ENCODE measurements around the gene FBLN7.

The FBLN7 gene

GRCh38 chr2:112149866-112150435, 11.8 kb downstream of the FBLN7 start:
- Histone ChIP-seq H3K36me3 (ENCODE audit: control insufficient read depth in 2 of 2, insufficient read depth in 1 of 2, low read length in 2 of 2) (no peaks in the 10 kb centered on the region), H3K4me3 (ENCODE audit: low read depth, low read length) (no peak overlapping the region), H3K27ac (ENCODE audit: extremely low read depth, low read depth, low read length) (no peak overlapping the region), H3K4me1 (ENCODE audit: control insufficient read depth, insufficient read depth, low read length) (no peaks in the 10 kb centered on the region), H3K9me3 (ENCODE audit: control insufficient read depth, insufficient read depth, low read depth, low read length) (no peaks in the 10 kb centered on the region)
- ChIA-PET POLR2A (no interaction called here), CTCF (no interaction called here)
- TF ChIP-seq ZFP69B (tag by site-specific recombination; IDR thresholded peaks at IDR 0.05) = no peak
- TF ChIP-seq ZNF768 (tag by site-specific recombination; IDR thresholded peaks at IDR 0.05) = no peak
- TF ChIP-seq OSR2 (tag by site-specific recombination; IDR thresholded peaks at IDR 0.05) = no peak
- no peak for TF ChIP-seq IKZF3 (tag by site-specific recombination; IDR thresholded peaks at IDR 0.05)
- TF ChIP-seq ZNF529 (tag by site-specific recombination; IDR thresholded peaks at IDR 0.05; ENCODE audit: insufficient replicate concordance) = no peak
- TF ChIP-seq ZNF843 (tag by site-specific recombination; IDR thresholded peaks at IDR 0.05) = no peak
- TF ChIP-seq WT1 (tag by site-specific recombination; IDR thresholded peaks at IDR 0.05) = no peak

- POLR2A ChIA-PET = no interaction called here
- CTCF ChIA-PET = no interaction called here
- H3K9me3 ChIP-seq (ENCODE audit: control insufficient read depth, insufficient read depth, low read depth, low read length) = no peaks in the 10 kb centered on the region
- H3K27ac ChIP-seq (ENCODE audit: extremely low read depth, low read depth, low read length) = no peak overlapping the region
- no peaks in the 10 kb centered on the region for H3K36me3 ChIP-seq (ENCODE audit: control insufficient read depth in 2 of 2, insufficient read depth in 1 of 2, low read length in 2 of 2)
- H3K4me3 ChIP-seq (ENCODE audit: low read depth, low read length) = no peak overlapping the region
- TF ChIP-seq ZNF596 (tag by site-specific recombination; IDR thresholded peaks at IDR 0.05) (no peak), ZNF48 (tag by site-specific recombination; IDR thresholded peaks at IDR 0.05) (no peak), ZNF274 (IDR thresholded peaks at IDR 0.05; ENCODE audit: low read length) (no peak), ZNF274 (tag by site-specific recombination; IDR thresholded peaks at IDR 0.05; ENCODE audit: borderline replicate concordance) (no peak), SALL2 (tag by site-specific recombination; IDR thresholded peaks at IDR 0.05; ENCODE audit: borderline replicate concordance) (no peak), ZNF19 (tag by site-specific recombination; IDR thresholded peaks at IDR 0.05; ENCODE audit: low read depth) (no peak), HOXD13 (CRISPR knock-in tag; IDR thresholded peaks at IDR 0.05; ENCODE audit: borderline replicate concordance) (no peak), TSHZ1 (tag by site-specific recombination; IDR thresholded peaks at IDR 0.05; ENCODE audit: borderline replicate concordance) (no peak), ZNF292 (tag by site-specific recombination; IDR thresholded peaks at IDR 0.05; ENCODE audit: borderline replicate concordance, low read depth) (no peak), OSR2 (tag by site-specific recombination; IDR thresholded peaks at IDR 0.05) (no peak)
- no peaks in the 10 kb centered on the region for H3K4me1 ChIP-seq (ENCODE audit: control insufficient read depth, insufficient read depth, low read length)
Measured at GRCh38 chr2:112150447-112150846, 12.3 kb downstream of the FBLN7 start.

GRCh38 chr2:112150851-112151250, 12.7 kb downstream of the FBLN7 start:
- no peaks in the 10 kb centered on the region for H3K36me3 ChIP-seq (ENCODE audit: control insufficient read depth in 2 of 2, insufficient read depth in 1 of 2, low read length in 2 of 2)
- no peaks in the 10 kb centered on the region for H3K9me3 ChIP-seq (ENCODE audit: control insufficient read depth, insufficient read depth, low read depth, low read length)
- no peak overlapping the region for H3K4me3 ChIP-seq (ENCODE audit: low read depth, low read length)
- no peak overlapping the region for H3K27ac ChIP-seq (ENCODE audit: extremely low read depth, low read depth, low read length)
- ChIA-PET CTCF (no interaction called here), POLR2A (no interaction called here)
- TF ChIP-seq ZFP41 (tag by site-specific recombination; IDR thresholded peaks at IDR 0.05; ENCODE audit: borderline replicate concordance) (no peak), KLF16 (tag by site-specific recombination; IDR thresholded peaks at IDR 0.05) (no peak), ZNF23 (tag by site-specific recombination; IDR thresholded peaks at IDR 0.05; ENCODE audit: borderline replicate concordance) (no peak), PRDM2 (tag by site-specific recombination; IDR thresholded peaks at IDR 0.05; ENCODE audit: borderline replicate concordance) (no peak), ZNF157 (tag by site-specific recombination; IDR thresholded peaks at IDR 0.05) (no peak), ZNF433 (tag by site-specific recombination; IDR thresholded peaks at IDR 0.05; ENCODE audit: low read depth) (no peak), ZNF664 (tag by site-specific recombination; IDR thresholded peaks at IDR 0.05) (no peak), ZNF175 (tag by site-specific recombination; IDR thresholded peaks at IDR 0.05) (no peak)
- H3K4me1 ChIP-seq (ENCODE audit: control insufficient read depth, insufficient read depth, low read length) = no peaks in the 10 kb centered on the region

Measured in HEK293 (cell line).